Activated CD8-positive, alpha-beta T cell treated with anti-CD3 and anti-CD28 coated beads, Interleukin-2, amount 10 ng/mL, durations not matched to agents 7 days and 5 days (primary cell): ENCODE results near the gene NAT8L. TPM values are rescaled to one million over a fixed set of nuclear protein-coding genes. Genes with fewer than 3 reads are reported as not detected.

ENCODE experiments used
- ATAC-seq: fragments of 150-1000 bp; cut with Tn5 transposase; one replicate; pipeline ENCODE4 v1.10.0; 2021; ENCODE audit warnings: moderate library complexity
- CTCF ChIA-PET: fragments of 350-600 bp; sonication (Branson Sonifier 250); formaldehyde crosslinking; loops from one replicate; lab custom pipeline; 2021; ENCODE audit warnings: antibody characterized with exemption; lab: Charles Lee
- POLR2A ChIA-PET: fragments of 350-600 bp; sonication (Branson Sonifier 250); formaldehyde crosslinking; loops from one replicate; lab custom pipeline; 2021; ENCODE audit warnings: antibody characterized with exemption; lab: Charles Lee
- DNase-seq: peaks from one replicate; pipeline ENCODE4 v3.0.0-alpha.2; 2020
- H3K27ac Mint-ChIP-seq: one replicate; pipeline ENCODE4 v1.8.0; 2021; ENCODE audit warnings: mild to moderate bottlenecking, mixed read lengths
- H3K27me3 Mint-ChIP-seq: one replicate; pipeline ENCODE4 v1.8.0; 2021; ENCODE audit warnings: low read depth, mixed read lengths
- H3K36me3 Mint-ChIP-seq: one replicate; pipeline ENCODE4 v1.8.0; 2021; ENCODE audit warnings: low read depth, mixed read lengths
- H3K4me1 Mint-ChIP-seq: one replicate; pipeline ENCODE4 v1.8.0; 2021; ENCODE audit warnings: low read depth, mixed read lengths
- H3K4me3 Mint-ChIP-seq: one replicate; pipeline ENCODE4 v1.8.0; 2021; ENCODE audit warnings: mild to moderate bottlenecking, mixed read lengths
- H3K9me3 Mint-ChIP-seq: one replicate; pipeline ENCODE4 v1.8.0; 2022; ENCODE audit warnings: mixed read lengths; ENCODE audit not compliant: insufficient read depth
- total RNA-seq, 2 experiments: library from RNA; stranded (reverse); gene quantifications; one replicate each; pipeline ENCODE4 v1.2.3, GENCODE V29; 2021

The NAT8L gene
- total RNA-seq, 2 experiments from 2014 or later = 0.05 TPM; not detected in 1

DNA sequence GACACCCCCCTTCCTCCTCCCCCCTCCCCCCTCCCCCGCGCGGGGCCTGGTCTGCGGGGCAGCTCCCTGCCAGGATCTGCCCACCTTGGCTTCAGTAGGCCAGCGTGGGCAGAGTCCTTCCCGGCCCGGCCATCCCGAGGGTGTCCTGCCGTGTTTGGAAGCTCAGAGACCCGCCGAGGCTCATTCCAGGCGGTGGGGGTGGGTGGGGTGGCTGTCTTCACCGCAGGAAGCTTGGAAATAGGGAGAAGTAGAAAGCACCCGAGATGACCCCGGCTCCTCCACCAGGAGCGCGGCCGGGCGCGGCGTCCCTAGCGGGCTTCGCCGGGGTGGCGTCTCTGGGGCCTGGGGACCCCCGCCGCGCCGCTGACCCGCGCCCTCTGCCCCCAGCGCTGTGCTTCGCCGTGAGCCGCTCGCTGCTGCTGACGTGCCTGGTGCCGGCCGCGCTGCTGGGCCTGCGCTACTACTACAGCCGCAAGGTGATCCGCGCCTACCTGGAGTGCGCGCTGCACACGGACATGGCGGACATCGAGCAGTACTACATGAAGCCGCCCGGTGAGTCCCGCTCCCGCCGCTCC is 1.6 kb downstream of the NAT8L start:
- Mint-ChIP-seq H3K27ac (no peak overlapping the region), H3K9me3 (no peaks in the 10 kb centered on the region), H3K36me3 (no peaks in the 10 kb centered on the region), H3K27me3 (peaks cover 18% of the 10 kb centered on the region), H3K4me1 (peaks cover 2% of the 10 kb centered on the region), H3K4me3 (no peak overlapping the region)
- ChIA-PET CTCF (no interaction called here), POLR2A (no interaction called here)
- ATAC-seq = no peak
- DNase-seq = no peak

DNA sequence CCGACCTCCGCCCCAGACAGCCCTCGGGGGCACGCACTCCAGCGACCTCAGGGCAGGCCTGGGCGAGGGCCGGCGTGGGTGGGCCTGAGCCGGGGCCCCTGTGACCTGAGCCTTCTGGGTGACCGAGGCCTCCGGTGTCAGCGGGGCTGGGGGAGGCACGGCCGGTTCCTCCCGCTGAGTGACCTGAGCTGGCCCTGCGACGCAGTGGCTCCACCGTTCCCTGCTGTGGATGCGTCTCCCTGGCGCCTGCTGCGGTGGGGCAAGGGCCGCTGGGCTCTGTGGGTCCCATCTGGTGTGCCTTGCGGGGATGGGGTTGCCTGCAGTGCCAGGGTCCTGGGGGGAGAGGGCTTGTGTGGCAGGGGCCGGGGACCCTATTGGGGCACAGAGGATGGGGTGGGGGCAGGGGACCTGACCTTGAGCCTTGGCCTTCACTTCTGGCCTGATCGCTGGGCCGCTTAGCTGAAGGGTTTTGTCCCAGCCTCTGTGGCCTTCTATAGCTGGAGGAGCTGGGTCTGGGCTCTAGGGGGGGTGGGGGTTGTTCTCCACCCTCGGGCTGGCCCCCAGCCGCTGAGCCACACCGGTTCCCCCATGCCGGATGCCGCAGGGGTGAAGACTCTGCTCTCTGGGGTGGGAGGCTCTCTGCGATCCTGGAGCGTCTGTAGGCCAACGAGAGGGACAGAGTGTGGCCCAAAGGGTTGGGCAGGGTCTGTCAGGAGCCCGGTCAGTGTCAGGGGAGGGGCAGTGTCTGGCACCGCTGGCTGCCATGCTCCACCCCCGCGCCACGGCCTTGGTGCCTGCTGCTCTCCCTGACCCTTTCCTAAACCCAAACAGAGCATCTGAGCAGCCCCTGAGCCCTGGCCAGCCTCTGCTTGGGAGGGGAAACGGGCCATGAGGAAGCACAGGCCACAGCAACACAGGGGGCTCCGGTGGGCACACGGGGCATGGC is 2.3 kb downstream of the NAT8L start:
- Mint-ChIP-seq H3K4me3 (no peak overlapping the region), H3K27me3 (peaks cover 14% of the 10 kb centered on the region), H3K27ac (no peak overlapping the region), H3K4me1 (peaks cover 2% of the 10 kb centered on the region), H3K36me3 (no peaks in the 10 kb centered on the region), H3K9me3 (no peaks in the 10 kb centered on the region)
- CTCF ChIA-PET = no interaction called here
- DNase-seq (no peak), ATAC-seq (no peak)
- POLR2A ChIA-PET = no interaction called here

- H3K9me3 Mint-ChIP-seq = no peaks in the 10 kb centered on the region
- H3K4me1 Mint-ChIP-seq = peaks cover 2% of the 10 kb centered on the region
- no peak for ATAC-seq
- POLR2A ChIA-PET = no interaction called here
- H3K4me3 Mint-ChIP-seq = no peak overlapping the region
- no peaks in the 10 kb centered on the region for H3K36me3 Mint-ChIP-seq
- peaks cover 7% of the 10 kb centered on the region for H3K27me3 Mint-ChIP-seq
- CTCF ChIA-PET = no interaction called here
- DNase-seq = no peak
- no peak overlapping the region for H3K27ac Mint-ChIP-seq
These were observed 3.2 kb downstream of the NAT8L start for GRCh38 chr4:2062168-2062807.

DNA sequence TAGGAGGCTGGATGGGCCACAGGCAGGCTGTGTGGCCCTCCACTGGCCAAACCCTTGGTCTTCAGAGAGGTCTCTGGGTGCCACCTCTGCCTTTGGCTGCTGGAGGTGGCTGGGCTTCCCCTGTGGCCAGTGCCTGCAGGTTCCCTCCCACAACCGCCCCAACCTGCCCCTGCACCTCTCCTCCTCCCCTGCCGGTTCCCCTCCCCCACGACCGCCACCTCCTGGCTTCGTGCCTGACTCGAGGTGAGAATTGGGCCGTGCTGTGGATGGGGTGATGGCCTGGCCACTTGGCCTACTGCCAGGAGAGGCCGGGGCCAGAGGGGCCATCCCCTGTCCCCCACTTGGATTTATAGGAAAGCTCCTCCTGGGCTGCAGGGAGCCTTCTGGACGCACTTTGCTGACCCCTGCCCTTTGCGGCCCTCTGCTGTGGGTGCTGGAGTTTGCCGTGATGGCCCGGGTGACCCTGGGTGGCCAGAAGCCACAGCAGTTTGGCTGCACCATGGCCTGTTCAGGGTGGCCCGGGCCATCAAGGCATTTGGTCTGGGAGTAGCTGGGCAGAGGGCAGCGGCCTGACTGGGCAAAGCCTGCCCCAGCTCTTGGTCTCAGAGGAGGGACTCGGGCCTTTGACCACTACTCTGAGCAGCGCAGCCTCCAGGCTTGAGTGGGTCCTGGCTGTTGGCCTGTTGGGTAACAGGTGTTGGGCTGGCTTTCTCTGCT is 3.8 kb downstream of the NAT8L start:
- H3K27ac Mint-ChIP-seq = no peak overlapping the region
- no peak for DNase-seq
- H3K4me3 Mint-ChIP-seq = no peak overlapping the region
- no peaks in the 10 kb centered on the region for H3K36me3 Mint-ChIP-seq
- H3K27me3 Mint-ChIP-seq = no peaks in the 10 kb centered on the region
- ATAC-seq = no peak
- CTCF ChIA-PET = no interaction called here
- no peaks in the 10 kb centered on the region for H3K4me1 Mint-ChIP-seq
- H3K9me3 Mint-ChIP-seq = no peaks in the 10 kb centered on the region
- POLR2A ChIA-PET = no interaction called here

DNA sequence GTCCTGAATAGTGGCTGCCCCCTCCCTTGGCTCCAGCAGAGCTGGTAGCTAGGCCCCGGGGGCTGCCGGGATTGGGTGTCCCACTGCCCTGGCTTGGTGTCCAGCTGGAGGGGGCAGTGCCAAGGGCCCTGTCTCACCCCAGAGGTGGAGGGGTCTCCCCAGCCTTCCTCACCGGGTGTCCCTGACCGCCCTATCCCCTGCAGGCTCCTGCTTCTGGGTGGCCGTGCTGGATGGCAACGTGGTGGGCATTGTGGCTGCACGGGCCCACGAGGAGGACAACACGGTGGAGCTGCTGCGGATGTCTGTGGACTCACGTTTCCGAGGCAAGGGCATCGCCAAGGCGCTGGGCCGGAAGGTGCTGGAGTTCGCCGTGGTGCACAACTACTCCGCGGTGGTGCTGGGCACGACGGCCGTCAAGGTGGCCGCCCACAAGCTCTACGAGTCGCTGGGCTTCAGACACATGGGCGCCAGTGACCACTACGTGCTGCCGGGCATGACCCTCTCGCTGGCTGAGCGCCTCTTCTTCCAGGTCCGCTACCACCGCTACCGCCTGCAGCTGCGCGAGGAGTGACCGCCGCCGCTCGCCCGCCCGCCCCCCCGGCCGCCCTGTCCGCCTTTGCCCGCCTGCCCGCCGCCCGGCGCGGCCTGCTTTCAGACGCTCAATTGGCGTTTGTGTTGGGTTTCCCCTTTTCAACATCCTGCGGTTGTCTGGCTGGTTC is 4.6 kb downstream of the NAT8L start:
- H3K27ac Mint-ChIP-seq = no peak overlapping the region
- H3K4me3 Mint-ChIP-seq = no peak overlapping the region
- H3K27me3 Mint-ChIP-seq = no peaks in the 10 kb centered on the region
- ChIA-PET CTCF (no interaction called here), POLR2A (no interaction called here)
- H3K36me3 Mint-ChIP-seq = no peaks in the 10 kb centered on the region
- H3K4me1 Mint-ChIP-seq = no peaks in the 10 kb centered on the region
- no peak for ATAC-seq
- no peaks in the 10 kb centered on the region for H3K9me3 Mint-ChIP-seq
- DNase-seq = no peak

GRCh38 chr4:2064276-2064991 is 5.3 kb downstream of the NAT8L start:
- ATAC-seq (no peak), DNase-seq (no peak)
- Mint-ChIP-seq H3K36me3 (no peaks in the 10 kb centered on the region), H3K4me1 (no peaks in the 10 kb centered on the region), H3K27ac (no peak overlapping the region), H3K9me3 (no peaks in the 10 kb centered on the region), H3K27me3 (no peaks in the 10 kb centered on the region), H3K4me3 (no peak overlapping the region)
- POLR2A ChIA-PET = no interaction called here
- CTCF ChIA-PET = no interaction called here

DNA sequence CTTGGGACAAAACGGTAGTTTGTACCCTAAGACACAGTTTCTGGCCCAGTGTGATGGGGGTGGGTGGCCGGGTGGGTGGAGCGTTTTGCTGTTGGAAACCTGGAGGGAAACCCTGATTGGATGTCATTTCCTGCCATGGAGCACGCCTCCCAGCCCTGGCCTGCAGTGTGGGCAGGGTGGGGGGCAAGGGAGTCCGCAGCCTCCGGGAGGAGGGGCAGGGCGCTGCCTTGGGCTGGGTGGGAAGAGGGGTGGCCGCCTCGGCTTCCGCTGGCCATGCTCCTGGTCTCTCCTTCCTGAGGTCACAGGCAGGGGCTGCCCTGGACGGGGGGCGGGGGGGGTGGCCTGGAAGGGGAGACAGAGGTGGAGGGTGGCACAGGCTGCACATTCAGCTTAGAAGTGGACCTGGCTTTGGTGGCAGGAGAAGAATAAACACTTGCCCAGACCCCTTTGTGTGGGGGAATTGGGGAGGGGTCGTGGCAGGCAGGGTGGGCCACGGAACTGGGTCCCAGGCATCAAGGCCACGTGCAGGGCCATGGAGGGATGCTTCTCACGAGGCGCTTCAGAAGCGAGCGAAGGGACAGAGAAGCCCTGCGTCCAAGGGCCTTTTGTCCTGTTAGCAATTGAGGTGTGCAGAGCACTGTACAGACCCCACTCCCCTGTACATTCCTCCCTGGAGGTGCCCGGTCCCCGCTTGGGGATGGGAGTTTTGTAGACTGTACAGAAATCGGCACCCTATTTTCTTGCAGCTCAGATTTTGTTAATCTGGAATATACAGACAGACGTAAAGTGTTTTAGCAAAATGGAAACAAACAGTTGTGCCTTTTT is 6.2 kb downstream of the NAT8L start:
- Mint-ChIP-seq H3K4me1 (no peaks in the 10 kb centered on the region), H3K9me3 (no peaks in the 10 kb centered on the region), H3K4me3 (no peak overlapping the region), H3K36me3 (no peaks in the 10 kb centered on the region), H3K27me3 (no peaks in the 10 kb centered on the region), H3K27ac (no peak overlapping the region)
- POLR2A ChIA-PET = no interaction called here
- DNase-seq (no peak), ATAC-seq (no peak)
- CTCF ChIA-PET = no interaction called here

GRCh38 chr4:2066011-2066551 is 7.0 kb downstream of the NAT8L start:
- Mint-ChIP-seq H3K27ac (no peak overlapping the region), H3K36me3 (no peaks in the 10 kb centered on the region), H3K27me3 (no peaks in the 10 kb centered on the region), H3K4me3 (no peak overlapping the region), H3K4me1 (no peaks in the 10 kb centered on the region), H3K9me3 (no peaks in the 10 kb centered on the region)
- ChIA-PET POLR2A (no interaction called here), CTCF (no interaction called here)
- no peak for ATAC-seq
- no peak for DNase-seq

- DNase-seq = no peak
- no peaks in the 10 kb centered on the region for H3K4me1 Mint-ChIP-seq
These were observed 7.7 kb downstream of the NAT8L start for GRCh38 chr4:2066571-2067445.

More at GRCh38 chr4:2066571-2067445, 7.7 kb downstream of the NAT8L start:
- ATAC-seq = no peak
- no peaks in the 10 kb centered on the region for H3K36me3 Mint-ChIP-seq
- CTCF ChIA-PET = no interaction called here
- H3K9me3 Mint-ChIP-seq = no peaks in the 10 kb centered on the region
- no peak overlapping the region for H3K27ac Mint-ChIP-seq
- H3K27me3 Mint-ChIP-seq = no peaks in the 10 kb centered on the region
- POLR2A ChIA-PET = no interaction called here
- H3K4me3 Mint-ChIP-seq = no peak overlapping the region
